Ovary (tissue), 9 donors: Measurements from ENCODE around the gene GRID2. TPM values are rescaled to one million over a fixed set of nuclear protein-coding genes. Genes with fewer than 3 reads are reported as not detected.

Experiments
- DNase-seq, 5 donors: peaks; one replicate each; pipeline ENCODE4 v3.0.0-alpha.2; 2019 to 2020
- H3K27ac ChIP-seq, 2 donors: fragments of 200-600 bp; one replicate each; pipeline versions ENCODE4 v1.5.1 to v1.8.0; 2019 to 2022
- H3K27me3 ChIP-seq: fragments of 200-600 bp; one replicate; pipeline ENCODE4 v1.8.0; 2022
- H3K36me3 ChIP-seq: fragments of 200-600 bp; sonication (generic); one replicate; pipeline ENCODE4 v1.5.1; 2019
- H3K4me1 ChIP-seq: one replicate; pipeline ENCODE4 v1.8.1; 2013; ENCODE audit warnings: mild to moderate bottlenecking, moderate library complexity; ENCODE audit not compliant: insufficient read depth
- H3K4me3 ChIP-seq: fragments of 200-600 bp; sonication (generic); one replicate; pipeline ENCODE4 v1.5.1; 2017
- H3K9me3 ChIP-seq, 2 donors: fragments of 200-600 bp in 1 of 2; sonication (generic) in 1 of 2; one replicate each; pipeline versions ENCODE4 v1.5.1 to v1.8.1; 2013 to 2019; ENCODE audit warnings: mild to moderate bottlenecking in 1 of 2, moderate library complexity in 1 of 2
- EP300 ChIP-seq: sonication (generic); formaldehyde crosslinking; IDR thresholded peaks from one replicate; pipeline ENCODE4 v1.6.1; 2017; ENCODE audit warnings: antibody characterized with exemption
- POLR2A ChIP-seq: fragments of 450-650 bp; IDR thresholded peaks from one replicate; pipeline ENCODE4 v1.6.1; 2017; ENCODE audit warnings: antibody characterized with exemption, mild to moderate bottlenecking, moderate library complexity
- WGBS, 3 donors: extraction: QIAGEN DNeasy Blood & Tissue Kit in 1 of 3; methylation state at CpG; one replicate each; pipeline versions ENCODE4 v1.1.5 to v1.1.7; 2013 to 2017; 5-methylcytosine and 5-hydroxymethylcytosine counted together
- intact Hi-C, 4 donors: fragments of 100-400 bp; cut with DNase I; formaldehyde crosslinking; loops; one replicate each; pipeline versions ENCODE4 v1.11.0 to v1.15.1; 2022 to 2023
- polyA plus RNA-seq, 2 donors: library from polyadenylated mRNA; stranded (reverse); fragments of 200-250 nt in 1 of 2; fragments of 350-450 nt in 1 of 2; fragmentation: Illumina TruSeq in 1 of 2; extraction: RNeasy Lipid Tissue Mini Kit (QIAGEN cat#74804) in 1 of 2; gene quantifications; one replicate each; pipeline ENCODE4 v1.2.3, GENCODE V29; 2013 to 2014
- total RNA-seq, 7 donors: library from RNA; depleted of rRNA in 2 of 7; stranded (reverse); fragments of >200 nt in 2 of 7; fragmentation: NEBNext Ultra II Directional in 3 of 7; extraction: Animal tissue kit (Norgen Biotek cat#: 25700) in 3 of 7; gene quantifications; one replicate each; pipeline versions ENCODE4 v1.1.0 to v1.2.4, GENCODE V29; 2016 to 2023
- TF ChIP-seq, protein P1 (sequence below), 3 donors: fragments of 450-650 bp in 2 of 3; fragments of 200-600 bp in 1 of 3; IDR thresholded peaks; one replicate each; pipeline versions ENCODE4 v1.5.1 to v1.8.0; 2016 to 2022; ENCODE audit warnings: antibody characterized with exemption in 3 of 3, mild to moderate bottlenecking in 1 of 3
- donor health status: DM: no; HTN: no; CAD: no; lungs with moderate emphysema.
- donor health status: DM: no; HTN: no; CAD: no.
- donor health status: Bipolar disorder and iron deficiency.
- donor health status: DM: yes; HTN: yes; CAD: no.
- donor health status: DM: no; HTN: no; CAD: no.
- donor health status: DM: yes; HTN: yes; CAD: no.

GRID2 gene
- total and polyA plus RNA-seq, 9 donors: 0.65 to 6.8 (median 2.6) TPM

GRCh38 chr4:93031431-93032098 is 727.8 kb downstream of the GRID2 start:
- intact Hi-C loops: no loop called here

GRCh38 chr4:93042746-93043145 is 739.0 kb downstream of the GRID2 start:
- H3K27me3 ChIP-seq: no peaks in the 10 kb centered on the region
- H3K36me3 ChIP-seq: no peaks in the 10 kb centered on the region
- H3K27ac ChIP-seq: no peak overlapping the region
- intact Hi-C loops: no loop called here
- H3K4me1 ChIP-seq: no peaks in the 10 kb centered on the region
- DNase-seq: no peak
- no peak for TF ChIP-seq POLR2A
- TF ChIP-seq, protein P1, sequence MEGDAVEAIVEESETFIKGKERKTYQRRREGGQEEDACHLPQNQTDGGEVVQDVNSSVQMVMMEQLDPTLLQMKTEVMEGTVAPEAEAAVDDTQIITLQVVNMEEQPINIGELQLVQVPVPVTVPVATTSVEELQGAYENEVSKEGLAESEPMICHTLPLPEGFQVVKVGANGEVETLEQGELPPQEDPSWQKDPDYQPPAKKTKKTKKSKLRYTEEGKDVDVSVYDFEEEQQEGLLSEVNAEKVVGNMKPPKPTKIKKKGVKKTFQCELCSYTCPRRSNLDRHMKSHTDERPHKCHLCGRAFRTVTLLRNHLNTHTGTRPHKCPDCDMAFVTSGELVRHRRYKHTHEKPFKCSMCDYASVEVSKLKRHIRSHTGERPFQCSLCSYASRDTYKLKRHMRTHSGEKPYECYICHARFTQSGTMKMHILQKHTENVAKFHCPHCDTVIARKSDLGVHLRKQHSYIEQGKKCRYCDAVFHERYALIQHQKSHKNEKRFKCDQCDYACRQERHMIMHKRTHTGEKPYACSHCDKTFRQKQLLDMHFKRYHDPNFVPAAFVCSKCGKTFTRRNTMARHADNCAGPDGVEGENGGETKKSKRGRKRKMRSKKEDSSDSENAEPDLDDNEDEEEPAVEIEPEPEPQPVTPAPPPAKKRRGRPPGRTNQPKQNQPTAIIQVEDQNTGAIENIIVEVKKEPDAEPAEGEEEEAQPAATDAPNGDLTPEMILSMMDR (IDR thresholded peaks at IDR 0.05): no peak
- no peaks in the 10 kb centered on the region for H3K9me3 ChIP-seq
- no peak overlapping the region for H3K4me3 ChIP-seq

More at GRCh38 chr4:93031431-93032098, 727.8 kb downstream of the GRID2 start:
- no peak overlapping the region for H3K27ac ChIP-seq
- WGBS, 3 donors: 58 to 68% (median 60%) methylated on average over 2 of the region's 2 CpGs
- TF ChIP-seq POLR2A: no peak
- no peak for DNase-seq
- H3K36me3 ChIP-seq: no peaks in the 10 kb centered on the region
- no peak overlapping the region for H3K4me3 ChIP-seq
- no peaks in the 10 kb centered on the region for H3K27me3 ChIP-seq
- H3K9me3 ChIP-seq: no peaks in the 10 kb centered on the region
- H3K4me1 ChIP-seq: no peaks in the 10 kb centered on the region

GRCh38 chr4:93053140-93053539 is 749.4 kb downstream of the GRID2 start:
- intact Hi-C loops: no loop called here
- no peaks in the 10 kb centered on the region for H3K9me3 ChIP-seq
- H3K27ac ChIP-seq: no peak overlapping the region
- H3K4me1 ChIP-seq: no peaks in the 10 kb centered on the region
- no peak for DNase-seq
- no peaks in the 10 kb centered on the region for H3K27me3 ChIP-seq
- H3K36me3 ChIP-seq: no peaks in the 10 kb centered on the region
- TF ChIP-seq EP300: no peak
- TF ChIP-seq, protein P1 (IDR thresholded peaks at IDR 0.05): no peak
- TF ChIP-seq POLR2A: no peak
- WGBS, 3 donors: 82 to 87% (median 86%) methylated on average over 6 of the region's 6 CpGs
- no peak overlapping the region for H3K4me3 ChIP-seq

DNA sequence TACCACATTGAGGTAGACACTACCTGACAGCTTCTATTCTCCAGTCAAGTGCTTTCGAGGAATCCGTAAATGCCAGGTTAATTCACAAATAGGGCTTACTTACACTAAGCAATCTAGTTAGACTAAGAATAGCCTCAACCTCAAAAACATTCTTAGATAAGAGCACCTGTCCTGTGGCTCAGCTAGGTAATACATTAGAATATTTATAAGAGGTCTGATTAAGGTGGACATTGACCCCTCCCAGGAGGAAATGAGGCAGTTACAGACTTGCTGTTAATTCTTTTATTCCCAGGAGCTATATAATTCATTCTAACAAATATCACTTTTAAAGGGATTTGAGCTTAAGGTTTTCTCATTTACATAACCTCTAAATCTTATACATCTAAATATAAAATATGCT is 758.1 kb downstream of the GRID2 start:
- intact Hi-C loops: no loop called here
- DNase-seq: no peak
- Histone ChIP-seq H3K36me3 (no peaks in the 10 kb centered on the region), H3K27me3 (no peaks in the 10 kb centered on the region), H3K9me3 (no peaks in the 10 kb centered on the region), H3K4me1 (no peaks in the 10 kb centered on the region), H3K4me3 (no peak overlapping the region), H3K27ac (no peak overlapping the region)
- no peak for TF ChIP-seq EP300
- no peak for TF ChIP-seq POLR2A
- TF ChIP-seq, protein P1 (IDR thresholded peaks at IDR 0.05): no peak
- WGBS, 3 donors: 94 to 98% (median 98%) methylated on average over 2 of the region's 2 CpGs

- Histone ChIP-seq H3K27ac (no peak overlapping the region), H3K4me3 (no peak overlapping the region), H3K9me3 (no peaks in the 10 kb centered on the region), H3K4me1 (no peaks in the 10 kb centered on the region), H3K27me3 (no peaks in the 10 kb centered on the region), H3K36me3 (no peaks in the 10 kb centered on the region)
- TF ChIP-seq EP300: no peak
- TF ChIP-seq, protein P1 (IDR thresholded peaks at IDR 0.05): no peak
- TF ChIP-seq POLR2A: no peak
- intact Hi-C loops: no loop called here
- DNase-seq: no peak
Observed at GRCh38 chr4:93063325-93063724, 759.6 kb downstream of the GRID2 start.
